Esophagus squamous epithelium (tissue), 4 donors: ENCODE results near the gene VSTM4.

ENCODE experiments used
- POLR2A ChIP-seq, 4 donors: fragments of 450-650 bp; IDR thresholded peaks; one replicate each; pipeline ENCODE4 v1.6.1; 2017; ENCODE audit warnings: antibody characterized with exemption in 4 of 4, mild to moderate bottlenecking in 4 of 4, moderate library complexity in 3 of 4
- TF ChIP-seq, protein P1 (sequence below), 6 experiments: fragments of 450-650 bp in 4 of 6; fragments of 200-600 bp in 2 of 6; sonication (generic) in 2 of 6; IDR thresholded peaks; one replicate each; pipeline ENCODE4 v1.5.1; 2016 to 2019; ENCODE audit warnings: antibody characterized with exemption in 6 of 6, mild to moderate bottlenecking in 4 of 6, moderate library complexity in 4 of 6

GRCh38 chr10:49133706-49134248, 18.5 kb upstream of the VSTM4 start, which contains the start of gene FAM170B:
- TF ChIP-seq, protein P1, sequence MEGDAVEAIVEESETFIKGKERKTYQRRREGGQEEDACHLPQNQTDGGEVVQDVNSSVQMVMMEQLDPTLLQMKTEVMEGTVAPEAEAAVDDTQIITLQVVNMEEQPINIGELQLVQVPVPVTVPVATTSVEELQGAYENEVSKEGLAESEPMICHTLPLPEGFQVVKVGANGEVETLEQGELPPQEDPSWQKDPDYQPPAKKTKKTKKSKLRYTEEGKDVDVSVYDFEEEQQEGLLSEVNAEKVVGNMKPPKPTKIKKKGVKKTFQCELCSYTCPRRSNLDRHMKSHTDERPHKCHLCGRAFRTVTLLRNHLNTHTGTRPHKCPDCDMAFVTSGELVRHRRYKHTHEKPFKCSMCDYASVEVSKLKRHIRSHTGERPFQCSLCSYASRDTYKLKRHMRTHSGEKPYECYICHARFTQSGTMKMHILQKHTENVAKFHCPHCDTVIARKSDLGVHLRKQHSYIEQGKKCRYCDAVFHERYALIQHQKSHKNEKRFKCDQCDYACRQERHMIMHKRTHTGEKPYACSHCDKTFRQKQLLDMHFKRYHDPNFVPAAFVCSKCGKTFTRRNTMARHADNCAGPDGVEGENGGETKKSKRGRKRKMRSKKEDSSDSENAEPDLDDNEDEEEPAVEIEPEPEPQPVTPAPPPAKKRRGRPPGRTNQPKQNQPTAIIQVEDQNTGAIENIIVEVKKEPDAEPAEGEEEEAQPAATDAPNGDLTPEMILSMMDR (IDR thresholded peaks at IDR 0.05): no peak
- no peak for TF ChIP-seq POLR2A (IDR thresholded peaks at IDR 0.05)
